Sciatic nerve (tissue), 2 donors: ENCODE measurements around the gene TMOD1. TPM values are rescaled to one million over a fixed set of nuclear protein-coding genes. Genes with fewer than 3 reads are reported as not detected.
A peak's percentile ranks its signal among the peaks of the same experiment; 100 is the strongest.

ENCODE experiments used
- ATAC-seq: fragments of 200-7000 bp; cut with Tn5 transposase; one replicate; pipeline ENCODE4 v1.9.1; 2020; ENCODE audit warnings: mild to moderate bottlenecking, moderate library complexity
- DNase-seq: peaks from one replicate; pipeline ENCODE4 v3.0.0-alpha.2; 2020; ENCODE audit warnings: low spot score
- intact Hi-C: fragments of 100-400 bp; cut with DNase I; formaldehyde crosslinking; loops from one replicate; pipeline ENCODE4 v1.14.2; 2022
- total RNA-seq: library from RNA; stranded (reverse); fragmentation: NEBNext Ultra II Directional; extraction: Animal tissue kit (Norgen Biotek cat#: 25700); gene quantifications from one replicate; pipeline ENCODE4 v1.2.1, GENCODE V29; 2021
- donor health status: DM: no; HTN: no; CAD: no.
- donor health status: DM: no; HTN: no; CAD: no.

Gene TMOD1
- total RNA-seq, 1 donor from 2014 or later, result 25.3 TPM

GRCh38 chr9:97511655-97512427 lies 10.4 kb downstream of the TMOD1 start:
- ATAC-seq, result no peak
- DNase-seq, result no peak

GRCh38 chr9:97512966-97513560 lies 11.6 kb downstream of the TMOD1 start:
- DNase-seq (no peak), ATAC-seq (no peak)
- intact Hi-C loops, result no loop called here

More at GRCh38 chr9:97511655-97512427, 10.4 kb downstream of the TMOD1 start:
- intact Hi-C loops, result no loop called here

DNA sequence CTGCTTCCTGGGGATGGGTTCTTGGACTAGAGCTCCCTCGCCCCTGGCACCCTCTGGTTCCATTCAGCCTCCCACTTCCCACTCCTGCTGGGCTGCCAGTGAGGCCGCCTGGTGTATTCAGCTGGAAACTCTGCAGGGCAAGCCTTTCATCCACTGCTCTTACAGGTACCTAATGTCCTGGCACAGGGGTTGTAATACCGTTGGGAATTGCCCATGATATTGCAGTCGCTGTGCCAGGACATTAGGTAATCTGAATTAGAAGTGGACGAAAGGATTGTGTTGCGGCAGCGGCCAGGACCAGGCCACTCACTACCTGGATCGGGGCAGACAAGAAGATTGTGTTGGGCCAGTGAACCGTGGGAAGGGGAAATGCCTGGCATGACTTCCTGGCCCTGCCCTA lies 13.1 kb downstream of the TMOD1 start:
- intact Hi-C loops, result no loop called here
- DNase-seq (no peak), ATAC-seq (no peak)

GRCh38 chr9:97515662-97516061 lies 14.2 kb downstream of the TMOD1 start:
- no peak for DNase-seq
- intact Hi-C loops, result no loop called here
- ATAC-seq, result no peak

DNA sequence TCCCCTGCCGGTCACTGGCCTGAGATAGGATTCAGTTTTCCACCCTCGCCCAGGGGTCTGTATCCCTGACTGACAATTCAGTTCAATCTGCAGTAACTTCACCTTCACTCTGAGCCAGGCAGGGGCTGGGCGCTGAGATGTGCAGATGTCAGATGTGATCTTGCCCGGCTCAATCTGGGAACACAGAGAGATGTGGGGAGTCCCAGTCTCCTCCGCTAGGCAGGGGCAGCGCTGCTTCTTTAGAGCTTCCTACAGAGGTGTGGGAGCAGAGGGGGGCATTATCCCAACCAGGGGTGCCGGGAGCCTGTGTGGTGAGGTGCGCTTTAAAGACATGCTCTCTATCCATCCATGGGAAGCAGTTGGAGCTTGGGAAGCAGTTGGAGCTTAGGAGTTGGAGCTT lies 14.6 kb downstream of the TMOD1 start:
- intact Hi-C loops, result no loop called here
- DNase-seq (no peak), ATAC-seq (no peak)

GRCh38 chr9:97517331-97518089 lies 16.0 kb downstream of the TMOD1 start:
- intact Hi-C loops, result no loop called here
- ATAC-seq (no peak), DNase-seq (peak; percentile 33)

GRCh38 chr9:97518166-97518908 lies 16.9 kb downstream of the TMOD1 start:
- intact Hi-C loops, result no loop called here
- DNase-seq (no peak), ATAC-seq (no peak)

DNA sequence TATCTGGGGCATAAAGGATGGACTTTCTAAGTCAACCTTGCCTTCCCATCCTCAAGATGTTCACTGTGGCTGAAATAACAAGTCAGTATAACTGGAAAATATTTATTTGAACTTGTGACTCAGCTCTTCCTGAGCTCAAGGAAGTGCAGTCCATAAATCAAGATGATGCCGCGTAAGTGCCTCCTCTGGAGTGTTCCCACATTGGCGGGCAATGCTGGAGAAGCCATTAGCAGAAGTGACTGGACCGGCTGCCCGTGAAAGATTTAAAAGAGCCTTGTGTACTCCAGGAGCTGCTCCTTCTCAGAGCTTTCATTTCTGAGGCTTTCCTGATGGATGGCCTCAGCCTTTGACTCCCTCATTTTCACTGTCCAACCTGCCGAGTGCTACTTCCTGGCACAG lies 17.4 kb downstream of the TMOD1 start:
- peak; percentile 73 for ATAC-seq
- no peak for DNase-seq
- intact Hi-C loops, result no loop called here

DNA sequence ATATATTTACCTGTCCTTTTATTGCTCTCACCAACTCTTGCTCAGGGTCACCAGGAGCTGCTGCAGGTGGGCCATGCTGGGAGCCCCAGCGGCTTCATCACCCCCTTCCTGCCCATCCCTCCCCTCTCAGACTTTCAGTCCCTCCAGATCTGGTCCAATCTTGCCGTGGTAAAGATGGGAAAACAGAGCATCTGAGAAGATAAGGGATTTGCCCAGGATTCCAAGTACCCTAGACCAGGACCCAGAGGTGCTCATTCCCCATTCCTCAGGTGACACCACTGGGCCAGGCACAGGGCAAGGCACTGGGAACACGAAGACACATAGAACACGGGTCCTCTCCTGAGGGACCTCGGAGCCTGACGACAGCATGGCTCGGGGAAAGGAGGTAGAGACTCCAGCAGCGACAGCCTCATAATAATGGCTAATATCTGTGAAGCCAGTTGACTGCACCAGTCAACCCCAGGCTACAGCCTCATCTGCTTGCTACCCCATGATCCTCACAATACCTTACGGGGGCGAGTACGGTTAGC lies 18.0 kb downstream of the TMOD1 start:
- intact Hi-C loops, result no loop called here
- ATAC-seq (no peak), DNase-seq (no peak)

DNA sequence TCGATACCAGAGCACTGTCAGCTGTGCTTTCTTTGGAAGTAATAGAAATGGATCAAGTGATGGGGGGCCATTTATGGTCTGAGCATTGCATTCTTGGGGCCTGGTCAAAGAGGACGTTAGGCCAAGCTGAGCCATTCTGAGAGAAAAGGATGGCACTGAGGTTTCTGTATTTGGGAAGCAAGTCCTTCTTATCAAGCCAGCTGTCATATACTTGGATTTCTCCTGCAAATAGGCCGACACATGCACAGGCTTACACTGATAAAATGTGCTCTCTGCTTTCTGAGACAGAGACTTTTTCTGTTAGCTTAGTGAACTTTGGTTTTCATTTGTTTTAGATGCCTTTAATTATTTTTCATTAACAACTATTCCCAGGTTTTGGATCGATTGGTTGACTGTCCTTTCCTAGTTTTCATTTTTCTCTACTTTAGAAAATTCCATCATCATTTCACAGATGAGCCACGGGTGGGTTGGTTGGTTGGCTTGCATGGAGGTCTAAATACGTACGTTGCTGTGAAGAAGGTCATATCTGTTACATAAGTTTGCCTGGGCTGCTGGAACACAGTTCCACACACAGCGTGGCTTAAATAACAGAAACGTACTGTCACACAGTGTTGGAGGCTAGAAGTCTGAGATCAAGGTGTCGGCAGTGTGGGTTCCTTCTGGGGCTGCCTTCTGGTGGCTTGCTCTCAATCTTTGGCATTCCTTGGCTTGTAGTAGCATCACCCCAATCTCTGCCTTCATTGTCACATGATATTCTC lies 20.3 kb downstream of the TMOD1 start:
- intact Hi-C loops, result no loop called here
- DNase-seq, result peak; percentile 4
- no peak for ATAC-seq

- DNase-seq (no peak), ATAC-seq (no peak)
- intact Hi-C loops, result no loop called here
Measured at GRCh38 chr9:97524424-97524823, 23.0 kb downstream of the TMOD1 start.

DNA sequence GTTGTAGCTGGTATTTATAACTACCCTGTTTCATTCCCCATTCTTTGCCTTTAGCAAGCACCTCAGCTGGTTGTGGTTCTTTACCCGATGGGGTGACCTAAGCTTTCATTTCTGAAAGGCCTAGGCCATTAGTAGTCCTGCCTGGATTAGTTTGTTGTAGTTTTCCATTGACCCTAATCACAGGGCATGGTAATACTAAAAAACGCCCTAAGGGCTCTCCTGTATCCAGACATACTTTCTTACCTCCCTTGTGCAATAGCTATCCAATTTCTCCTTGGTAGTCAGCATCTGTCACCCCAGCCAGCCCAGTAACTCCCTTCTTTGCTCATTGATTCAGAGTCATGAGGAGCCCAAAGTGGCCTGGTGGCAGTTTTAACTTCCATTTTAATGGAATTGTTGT lies 24.0 kb downstream of the TMOD1 start:
- DNase-seq (no peak), ATAC-seq (no peak)
- intact Hi-C loops, result no loop called here

- DNase-seq, result no peak
- no peak for ATAC-seq
- intact Hi-C loops, result no loop called here
Measured at GRCh38 chr9:97526895-97527575, 25.6 kb downstream of the TMOD1 start.

DNA sequence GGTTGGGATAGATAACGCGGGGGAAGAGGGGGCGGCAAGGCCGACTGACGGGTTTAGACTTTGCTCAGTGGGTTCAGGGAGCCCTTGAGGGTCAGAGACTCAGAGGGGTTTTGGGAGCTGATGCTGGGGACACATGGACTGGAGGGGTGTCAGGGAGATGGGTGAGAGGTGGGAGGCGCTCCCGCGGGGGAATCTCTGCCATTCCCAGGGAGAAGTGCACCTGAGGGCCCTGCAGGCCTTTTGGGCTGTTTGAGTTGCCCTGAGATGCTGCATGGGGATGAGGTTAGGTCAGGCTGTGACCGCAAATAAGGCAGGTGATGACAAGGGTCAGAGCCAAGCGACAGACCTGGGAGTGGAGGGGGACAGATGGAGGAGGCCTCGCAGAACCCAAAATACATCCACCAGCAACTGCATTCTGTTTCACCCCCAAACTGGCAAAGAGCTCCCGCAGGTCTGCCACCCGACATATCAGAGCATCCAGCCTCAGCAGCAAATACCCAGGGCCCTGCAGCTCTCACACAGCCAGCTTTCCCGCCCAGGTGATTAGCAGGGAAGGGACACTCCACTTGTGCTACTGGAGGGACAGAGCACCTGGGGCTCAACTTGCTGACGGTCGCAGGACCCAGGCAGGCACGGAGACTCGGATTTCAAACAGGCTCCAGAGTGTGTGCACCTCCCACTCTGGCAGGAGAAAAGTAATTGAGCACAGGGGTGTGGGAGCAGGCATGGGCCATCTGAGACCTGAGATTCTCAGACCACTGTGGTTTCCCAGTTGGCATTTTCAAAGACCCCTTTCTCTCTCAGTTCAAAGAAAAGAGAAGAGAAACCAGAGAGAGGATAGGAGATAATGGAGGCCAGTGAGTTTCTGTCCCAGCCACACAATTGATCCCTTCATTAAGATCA lies 26.4 kb downstream of the TMOD1 start:
- intact Hi-C loops, result no loop called here
- no peak for DNase-seq
- peak; percentile 3 for ATAC-seq

DNA sequence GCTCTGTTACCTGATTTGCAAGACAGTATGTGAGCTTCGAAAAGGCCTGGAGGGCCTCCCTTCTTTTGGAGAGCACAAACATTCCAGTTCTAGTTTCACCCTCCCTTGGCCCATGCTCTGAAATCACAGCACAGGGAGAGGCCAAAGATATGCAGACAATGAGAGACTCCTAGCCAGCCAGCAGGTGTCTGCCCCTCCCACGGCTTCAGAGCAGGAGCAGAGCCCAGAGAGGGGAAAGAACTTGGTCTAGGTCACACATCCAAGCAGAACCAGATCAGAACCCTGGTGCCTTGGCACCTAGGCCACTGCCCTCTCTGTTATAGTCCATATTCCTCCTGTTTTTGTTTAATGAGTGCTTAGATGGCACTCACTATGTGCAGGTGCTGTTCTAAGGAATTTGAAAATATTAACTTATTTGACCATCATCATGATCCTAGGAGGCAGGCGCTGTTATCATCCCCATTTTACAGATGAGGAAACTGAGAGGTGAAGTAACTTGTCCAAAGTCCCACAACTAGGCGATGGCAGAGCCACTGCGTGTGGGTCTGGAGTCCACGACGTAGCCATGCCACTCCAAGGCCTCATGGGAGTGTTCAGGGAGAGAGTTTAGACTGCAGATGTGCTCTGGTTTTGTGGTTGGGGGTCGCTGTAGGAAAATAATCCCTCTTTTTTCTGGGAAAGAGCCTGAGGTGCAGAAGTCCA lies 27.2 kb downstream of the TMOD1 start:
- DNase-seq, result no peak
- peak; percentile 60 for ATAC-seq
- intact Hi-C loops, result no loop called here

- intact Hi-C loops, result no loop called here
- no peak for DNase-seq
- ATAC-seq, result peak; percentile 70
Measured at GRCh38 chr9:97529363-97530076, 28.1 kb downstream of the TMOD1 start.
